IMR-90 (cell line): ENCODE results near the gene KLHL36. TPM values are rescaled to one million over a fixed set of nuclear protein-coding genes. Genes with fewer than 3 reads are reported as not detected.

Experiments used
- ATAC-seq: fragments of 200-7000 bp; cut with Tn5 transposase; 2 replicates; pipeline ENCODE4 v1.9.1; 2020; ENCODE audit warnings: low read depth, mild to moderate bottlenecking, moderate library complexity
- BruUV-seq: library from RNA; stranded (reverse); fragments of 400-500 nt; replicated peaks from 2 replicates; lab custom pipeline; 2021; lab: Mats Ljungman, UMichigan
- CTCF ChIA-PET: fragments of 300-600 bp; formaldehyde crosslinking; extraction: SDS; loops from one replicate; lab custom pipeline; 2021; ENCODE audit warnings: antibody characterized with exemption; lab: Yijun Ruan, JAX
- POLR2A ChIA-PET: fragments of 300-600 bp; sonication (Branson Sonifier 250); formaldehyde crosslinking; loops from one replicate; lab custom pipeline; 2022; ENCODE audit warnings: antibody characterized with exemption; ENCODE audit not compliant: unreplicated experiment; lab: Charles Lee
- DNase-seq: peaks from one replicate; pipeline ENCODE4 v3.0.0; 2013
- H2AFZ ChIP-seq: replicated peaks from 2 replicates; pipeline ENCODE3; 2013; ENCODE audit warnings: low read length, mild to moderate bottlenecking; ENCODE audit not compliant: poor library complexity
- H2AK5ac ChIP-seq: 2 replicates; pipeline ENCODE4 v1.6.1; 2013; ENCODE audit warnings: low read depth, low read length, inconsistent platforms
- H2AK9ac ChIP-seq: replicated peaks from 2 replicates; pipeline ENCODE3; 2013; ENCODE audit warnings: mild to moderate bottlenecking, low read depth, low read length, moderate library complexity; ENCODE audit not compliant: poor library complexity
- H2BK120ac ChIP-seq: 2 replicates; pipeline ENCODE4 v1.6.1; 2013; ENCODE audit warnings: low read depth, low read length, inconsistent platforms
- H2BK15ac ChIP-seq: 3 replicates; pipeline ENCODE4 v1.6.1; 2013; ENCODE audit warnings: low read depth, low read length, inconsistent platforms
- H2BK20ac ChIP-seq: 2 replicates; pipeline ENCODE4 v1.6.1; 2013; ENCODE audit warnings: low read depth, mild to moderate bottlenecking, inconsistent platforms, low read length, moderate library complexity
- H2BK5ac ChIP-seq: 2 replicates; pipeline ENCODE4 v1.6.1; 2013; ENCODE audit warnings: mild to moderate bottlenecking, low read depth, low read length, inconsistent platforms; ENCODE audit not compliant: poor library complexity, severe bottlenecking
- H3K14ac ChIP-seq: replicated peaks from 2 replicates; pipeline ENCODE4 v1.6.1; 2013; ENCODE audit warnings: low read depth, low read length, inconsistent platforms
- H3K18ac ChIP-seq: 2 replicates; pipeline ENCODE4 v1.6.1; 2013; ENCODE audit warnings: low read depth, low read length, control low read depth
- H3K23ac ChIP-seq: 2 replicates; pipeline ENCODE4 v1.6.1; 2013; ENCODE audit warnings: low read depth, low read length, inconsistent platforms
- H3K27ac ChIP-seq: 2 replicates; pipeline ENCODE4 v1.5.1; 2013; ENCODE audit warnings: mild to moderate bottlenecking, control low read depth, low read length; ENCODE audit not compliant: insufficient read depth
- H3K27me3 ChIP-seq: 2 replicates; pipeline ENCODE4 v1.6.1; 2013; ENCODE audit warnings: low read length; ENCODE audit not compliant: control insufficient read depth, insufficient read depth
- H3K36me3 ChIP-seq: 2 replicates; pipeline ENCODE4 v1.6.1; 2013; ENCODE audit warnings: low read length, mixed read lengths; ENCODE audit not compliant: control insufficient read depth, insufficient read depth
- H3K4ac ChIP-seq: 2 replicates; pipeline ENCODE4 v1.6.1; 2013; ENCODE audit warnings: low read depth, low read length, inconsistent platforms
- H3K4me1 ChIP-seq: 2 replicates; pipeline ENCODE4 v1.6.1; 2013; ENCODE audit warnings: low read length, mixed read lengths; ENCODE audit not compliant: control insufficient read depth, insufficient read depth
- H3K4me2 ChIP-seq: 2 replicates; pipeline ENCODE4 v1.6.1; 2013; ENCODE audit warnings: low read depth, mild to moderate bottlenecking, control low read depth, low read length, moderate library complexity
- H3K4me3 ChIP-seq: 2 replicates; pipeline ENCODE4 v1.5.1; 2013; ENCODE audit warnings: low read depth, mild to moderate bottlenecking, control low read depth, low read length, moderate library complexity; ENCODE audit not compliant: insufficient read depth
- H3K56ac ChIP-seq: 2 replicates; pipeline ENCODE4 v1.6.1; 2013; ENCODE audit warnings: low read length, inconsistent platforms; ENCODE audit not compliant: insufficient read depth; ENCODE audit errors: extremely low read depth
- H3K79me1 ChIP-seq, 2 experiments: 2 replicates each; pipeline ENCODE4 v1.6.1; 2013; ENCODE audit warnings: low read length in 2 of 2, inconsistent platforms in 1 of 2, low read depth in 1 of 2
- H3K9ac ChIP-seq: 2 replicates; pipeline ENCODE4 v1.6.1; 2013; ENCODE audit warnings: low read depth, low read length, control low read depth
- H3K9me1 ChIP-seq: 2 replicates; pipeline ENCODE4 v1.6.1; 2013; ENCODE audit warnings: low read length, inconsistent platforms; ENCODE audit not compliant: insufficient read depth
- H3K9me3 ChIP-seq: 2 replicates; pipeline ENCODE4 v1.6.1; 2013; ENCODE audit warnings: low read length; ENCODE audit not compliant: control insufficient read depth, insufficient read depth
- H4K20me1 ChIP-seq: 2 replicates; pipeline ENCODE4 v1.6.1; 2013; ENCODE audit warnings: low read length, inconsistent platforms; ENCODE audit not compliant: insufficient read depth
- H4K5ac ChIP-seq: 2 replicates; pipeline ENCODE4 v1.6.1; 2013; ENCODE audit warnings: mild to moderate bottlenecking, low read depth, low read length, control low read depth
- H4K8ac ChIP-seq, 2 experiments: 2 replicates each; pipeline ENCODE4 v1.6.1; 2013; ENCODE audit warnings: low read depth in 2 of 2, low read length in 2 of 2, control low read depth in 1 of 2, inconsistent platforms in 1 of 2
- H4K91ac ChIP-seq: 2 replicates; pipeline ENCODE4 v1.6.1; 2013; ENCODE audit warnings: low read depth, low read length, inconsistent platforms; ENCODE audit not compliant: insufficient read depth
- CHD1 ChIP-seq: IDR thresholded peaks from 2 replicates; pipeline ENCODE4 v1.6.1; 2012; ENCODE audit warnings: low read depth, low read length, improper control_type of control experiment
- MAFK ChIP-seq: IDR thresholded peaks from 2 replicates; pipeline ENCODE4 v1.6.1; 2012; ENCODE audit warnings: low read depth, low read length, improper control_type of control experiment
- USF2 ChIP-seq: fragments of 150-350 bp; IDR thresholded peaks from 2 replicates; pipeline ENCODE4 v1.6.1; 2017; ENCODE audit warnings: mild to moderate bottlenecking, antibody characterized with exemption, low read length, low read depth
- WGBS, 2 experiments: methylation state at CpG; one replicate each; pipeline versions ENCODE4 v1.1.5 to v1.1.7; 2013; ENCODE audit warnings: missing lambda C conversion rate in 2 of 2; ENCODE audit not compliant: insufficient read length in 1 of 2; ENCODE audit errors: extremely low coverage in 2 of 2; 5-methylcytosine and 5-hydroxymethylcytosine counted together
- dilution Hi-C: fragments of 300-500 bp; cut with HindIII; formaldehyde crosslinking; loops from one replicate; pipeline ENCODE4 v1.14.3; 2018; ENCODE audit warnings: low sequenced_read_pairs; ENCODE audit not compliant: unreplicated experiment
- in situ Hi-C: fragments of 300-500 bp; cut with MboI; formaldehyde crosslinking; loops from 3 replicates; pipeline ENCODE4 v1.14.3; 2019; ENCODE audit warnings: low sequenced_read_pairs, inconsistent platforms, mixed read lengths
- intact Hi-C: fragments of 100-400 bp; cut with micrococcal nuclease; formaldehyde crosslinking; loops from 2 replicates; pipeline ENCODE4 v1.10.0; 2022
- polyA plus RNA-seq, 3 experiments: library from polyadenylated mRNA; depleted of rRNA; stranded (reverse); fragments of >200 nt; gene quantifications; 2 replicates each; pipeline ENCODE4 v1.2.3, GENCODE V29; 2012; ENCODE audit warnings: low replicate concordance in 1 of 3
- total RNA-seq: library from RNA; depleted of rRNA; stranded (reverse); fragments of >200 nt; gene quantifications from 2 replicates; pipeline ENCODE4 v1.2.3, GENCODE V29; 2012

Gene KLHL36
- total and polyA plus RNA-seq, 2 of the 4 experiments (the other 2 are of a cell fraction): 45.9 to 46.3 TPM

GRCh38 chr16:84663433-84664101 is 15.3 kb downstream of the KLHL36 start:
- peaks cover 18% of the 10 kb centered on the region for H3K9me1 ChIP-seq
- H3K56ac ChIP-seq: no peak overlapping the region
- TF ChIP-seq USF2: no peak
- TF ChIP-seq CHD1: no peak
- TF ChIP-seq MAFK: no peak
- H2AK5ac ChIP-seq: no peak overlapping the region
- no peak overlapping the region for H2BK5ac ChIP-seq
- no peaks in the 10 kb centered on the region for H3K9me3 ChIP-seq
- H3K79me1 ChIP-seq: peaks cover 26 to 56% of the 10 kb centered on the region in 2 experiments
- no peak overlapping the region for H3K18ac ChIP-seq
- peaks cover 64% of the 10 kb centered on the region for H3K36me3 ChIP-seq
- DNase-seq: no peak
- dilution Hi-C loops: no loop called here
- no peak overlapping the region for H2AFZ ChIP-seq
- H4K20me1 ChIP-seq: peaks cover 24% of the 10 kb centered on the region
- no peak overlapping the region for H2BK15ac ChIP-seq
- no peak overlapping the region for H3K23ac ChIP-seq
- WGBS, 2 experiments: 40% methylated on average over 1 of the region's 9 CpGs; no CpG with 5 or more reads in 1 of the 2 experiments
- H3K14ac ChIP-seq: no peak overlapping the region
- H4K8ac ChIP-seq: no peak overlapping the region
- peaks cover 4% of the 10 kb centered on the region for H3K4me1 ChIP-seq
- no peak overlapping the region for H3K27ac ChIP-seq
- no peaks in the 10 kb centered on the region for H3K27me3 ChIP-seq
- H3K4me3 ChIP-seq: no peak overlapping the region
- H3K9ac ChIP-seq: no peak overlapping the region
- in situ Hi-C loops: no loop called here
- no peak overlapping the region for H3K4me2 ChIP-seq
- ATAC-seq: peak; percentile 72
- POLR2A ChIA-PET: interaction anchor here (0.5 kb wide), 1 partner anchor 63 kb away, joined by 3 read pairs; no protein-coding TSS in a partner anchor
- no peak overlapping the region for H2BK120ac ChIP-seq
- H4K5ac ChIP-seq: no peak overlapping the region
- no peak overlapping the region for H4K91ac ChIP-seq
- intact Hi-C loops: no loop called here
- H2BK20ac ChIP-seq: no peak overlapping the region
- no peak overlapping the region for H2AK9ac ChIP-seq
- no peak overlapping the region for H3K4ac ChIP-seq
- CTCF ChIA-PET: interaction anchor here (0.6 to 2.1 kb wide), 4 partner anchors 8 to 41 kb away, joined by 3 to 21 read pairs (median 5); no protein-coding TSS in a partner anchor
- BruUV-seq: no TSS peak
